Measurements from ENCODE around the gene CALML5.
"Not testable (repeated sequence)": the region's sequence is repeated elsewhere in the genome, so short reads cannot be mapped to it uniquely, and the experiment has no call there.

The CALML5 gene

DNA sequence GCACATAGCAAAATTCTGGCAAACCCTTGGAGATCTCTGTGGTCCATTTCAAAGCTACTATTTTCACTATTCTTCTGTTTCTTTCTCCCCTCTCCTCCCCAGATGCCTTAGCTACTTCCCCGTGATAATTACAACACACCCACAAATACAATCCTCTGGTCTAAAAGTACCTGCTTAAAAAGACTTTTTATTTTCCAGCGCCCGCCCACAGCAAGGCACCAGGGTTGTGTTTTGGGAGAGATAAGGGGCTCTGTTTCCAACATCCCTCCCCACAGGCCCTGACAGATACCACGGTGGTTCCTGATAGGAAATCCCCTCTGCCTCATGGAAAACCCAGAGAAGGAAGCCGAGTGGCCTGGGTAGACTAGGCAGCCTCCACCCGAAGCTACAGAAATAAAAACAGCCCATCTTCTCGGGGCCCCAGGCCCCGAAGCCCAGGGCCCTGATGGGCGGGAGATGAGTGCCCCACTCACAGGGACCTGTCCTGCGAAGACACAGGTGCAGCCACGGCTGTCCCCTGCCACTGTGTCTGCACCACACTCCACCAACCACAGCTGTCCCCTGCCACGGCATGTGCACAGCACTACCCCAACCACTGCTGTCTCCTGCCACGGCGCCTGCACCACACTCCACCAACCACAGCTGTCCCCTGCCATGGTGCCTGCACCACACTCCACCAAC is 19.7 kb downstream of the CALML5 start:
- DNase-seq, result no peak

- no peak for DNase-seq
Observed at GRCh38 chr10:5478694-5479305, 20.6 kb downstream of the CALML5 start.

GRCh38 chr10:5477948-5478693 is 21.2 kb downstream of the CALML5 start:
- no peak for DNase-seq

GRCh38 chr10:5476918-5477525 is 22.3 kb downstream of the CALML5 start:
- no peak for DNase-seq

- DNase-seq, result not testable (repeated sequence)
Observed at GRCh38 chr10:5475974-5476807, 23.2 kb downstream of the CALML5 start.

- DNase-seq, result not testable (repeated sequence)
Observed at GRCh38 chr10:5475088-5475487, 24.3 kb downstream of the CALML5 start.

DNA sequence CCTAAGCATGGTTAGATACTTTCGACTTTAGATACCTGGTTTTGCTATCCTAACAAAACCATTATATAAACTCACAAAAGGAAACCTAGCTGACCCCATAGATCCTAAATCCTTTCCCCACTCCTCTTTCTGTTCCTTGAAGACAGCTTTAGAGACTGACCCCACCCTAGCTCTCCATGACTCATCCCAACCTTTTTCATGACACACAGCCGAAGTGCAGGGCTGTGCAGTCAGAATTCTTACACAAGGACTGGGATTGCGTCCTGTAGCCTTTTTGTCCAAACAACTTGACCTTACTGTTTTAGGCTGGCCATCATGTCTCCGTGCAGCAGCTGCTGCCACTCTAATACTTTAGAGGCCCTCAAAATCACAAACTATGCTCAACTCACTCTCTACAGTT is 24.7 kb downstream of the CALML5 start:
- not testable (repeated sequence) for DNase-seq

GRCh38 chr10:5470062-5470751 is 29.2 kb downstream of the CALML5 start:
- DNase-seq, result no peak

- no peak for DNase-seq
Observed at GRCh38 chr10:5469353-5470061, 29.9 kb downstream of the CALML5 start.

DNA sequence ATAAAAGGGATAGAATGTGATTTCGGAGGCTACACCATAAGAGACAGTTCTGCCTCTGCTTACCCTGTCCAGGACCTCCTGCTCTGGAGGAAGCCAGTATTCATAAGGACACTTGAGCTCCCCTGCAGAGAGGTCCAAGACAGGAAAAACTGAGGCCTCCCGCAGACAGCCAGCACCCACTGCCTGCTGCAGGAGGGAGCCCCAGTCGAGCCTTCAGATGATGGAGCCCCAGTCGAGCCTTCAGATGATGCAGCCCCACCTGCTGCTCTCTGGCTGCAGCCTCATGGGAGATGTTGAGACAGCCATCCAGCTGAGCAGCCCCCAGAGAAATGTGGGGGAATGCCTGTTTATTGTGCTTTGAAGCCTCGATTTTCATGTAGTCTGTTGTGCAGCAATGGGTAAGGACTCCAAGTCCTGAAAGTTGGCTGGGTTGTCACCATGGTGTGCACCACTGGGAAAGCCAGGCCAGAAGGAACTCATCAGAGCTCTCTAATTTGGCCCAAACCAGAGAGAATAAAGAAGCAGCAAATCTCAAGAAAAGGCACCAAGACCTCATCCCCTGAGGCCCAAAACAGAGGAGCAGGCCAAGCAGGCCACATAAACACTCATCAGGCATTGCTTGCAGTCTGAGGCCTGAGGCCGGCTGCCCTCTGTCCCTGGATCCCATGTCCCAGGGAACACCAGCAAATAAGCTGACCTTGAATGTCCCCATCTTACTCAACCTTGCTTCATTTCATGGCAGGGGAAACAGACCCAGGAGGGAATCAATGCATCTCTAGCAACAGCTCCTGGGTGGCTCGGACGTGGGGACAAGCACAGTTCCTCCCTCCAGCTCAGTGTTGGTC is 30.9 kb downstream of the CALML5 start:
- DNase-seq, result no peak

- DNase-seq, result no peak
Observed at GRCh38 chr10:5467634-5468255, 31.6 kb downstream of the CALML5 start.

DNA sequence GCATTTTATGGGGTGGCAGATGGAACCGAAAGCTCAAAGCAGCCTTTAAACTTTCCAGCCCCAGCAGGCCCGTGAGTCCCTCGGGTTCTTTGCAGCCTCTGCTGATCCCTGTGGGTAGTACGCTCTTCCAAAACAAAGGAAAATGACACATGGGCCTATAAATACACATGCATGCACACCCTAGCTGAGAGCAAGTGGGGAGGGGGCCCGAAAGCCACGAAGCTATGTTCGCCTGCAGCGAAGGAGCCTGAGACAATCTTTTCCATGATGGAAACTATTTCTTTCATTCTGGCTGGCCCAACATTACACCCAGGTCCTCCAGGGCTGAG is 32.2 kb downstream of the CALML5 start:
- DNase-seq, result no peak

- no peak for DNase-seq
Observed at GRCh38 chr10:5466451-5467206, 32.7 kb downstream of the CALML5 start.

GRCh38 chr10:5465976-5466450 is 33.4 kb downstream of the CALML5 start:
- DNase-seq, result no peak

- no peak for DNase-seq
Observed at GRCh38 chr10:5464546-5464945, 34.8 kb downstream of the CALML5 start.

DNA sequence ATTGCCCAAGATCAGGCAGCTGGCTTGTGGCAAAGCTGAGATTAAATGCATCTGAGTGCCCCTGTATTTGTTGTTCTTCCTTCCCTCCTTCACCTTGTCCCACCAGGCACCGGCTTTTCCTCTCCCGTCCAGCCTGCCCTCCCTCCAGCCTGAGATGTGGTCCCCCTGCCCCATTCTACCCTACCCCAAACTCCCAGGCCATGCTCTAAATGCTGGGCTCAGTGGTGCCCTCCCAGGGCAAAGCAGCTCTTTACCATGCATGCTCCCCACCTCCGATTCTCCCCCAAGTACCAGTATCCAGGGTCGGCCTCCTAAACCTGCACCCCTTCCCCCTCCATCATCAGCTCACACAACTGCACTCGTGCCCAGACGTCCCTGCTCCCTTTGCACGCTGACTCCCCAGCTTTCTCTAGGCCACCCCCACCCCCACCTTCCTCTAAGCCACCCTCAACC is 36.5 kb downstream of the CALML5 start:
- DNase-seq, result no peak

GRCh38 chr10:5461914-5462840 is 37.2 kb downstream of the CALML5 start:
- no peak for DNase-seq

DNA sequence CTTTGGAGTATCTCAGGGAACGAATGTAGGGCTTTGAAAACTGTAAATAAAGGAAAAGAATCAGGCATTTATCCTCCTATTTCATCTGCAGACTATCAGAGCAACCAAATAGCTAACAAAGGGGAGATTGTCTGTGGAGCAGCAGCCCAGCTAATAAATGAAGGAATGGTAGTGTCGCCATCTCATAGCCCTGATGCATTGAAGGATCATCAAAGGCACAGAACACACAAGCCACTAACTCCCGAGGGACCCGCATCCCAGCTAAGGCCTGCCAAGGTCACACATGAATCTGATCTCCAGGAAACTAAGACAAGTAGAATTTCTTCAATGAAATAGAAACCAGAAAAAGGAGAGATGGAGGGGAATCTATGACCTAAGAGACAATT is 38.2 kb downstream of the CALML5 start:
- no peak for DNase-seq
